Body of pancreas (tissue), 4 donors: ENCODE measurements around the gene SLC1A2. TPM values are rescaled to one million over a fixed set of nuclear protein-coding genes. Genes with fewer than 3 reads are reported as not detected.

Experiments
- ATAC-seq: fragments of 150-250 bp; one replicate; pipeline ENCODE4 v1.9.1; 2016
- DNase-seq, 4 donors: peaks; one replicate each; pipeline ENCODE4 v3.0.0-alpha.2; 2019
- H3K27ac ChIP-seq, 4 donors: fragments of 200-600 bp; sonication (generic); 1 replicate in 3 of 4; 2 replicates in 1 of 4; pipeline versions ENCODE4 v1.5.1 to v1.6.1; 2016 to 2019; ENCODE audit warnings: mild to moderate bottlenecking in 1 of 4, mixed read lengths in 1 of 4, moderate library complexity in 1 of 4
- H3K27me3 ChIP-seq, 2 donors: fragments of 200-600 bp; sonication (generic); one replicate each; pipeline ENCODE4 v1.6.0; 2016; ENCODE audit warnings: mild to moderate bottlenecking in 1 of 2
- H3K36me3 ChIP-seq, 2 donors: fragments of 200-600 bp; sonication (generic); replicated peaks in 1 of 2; 2 replicates each; pipeline ENCODE4 v1.5.1; 2016; ENCODE audit warnings: low read depth in 2 of 2; ENCODE audit not compliant: insufficient read depth in 1 of 2
- H3K4me1 ChIP-seq: fragments of 200-600 bp; sonication (generic); one replicate; pipeline ENCODE4 v1.6.0; 2016
- H3K4me3 ChIP-seq, 2 donors: fragments of 200-600 bp; sonication (generic); 1 replicate in 1 of 2; 2 replicates in 1 of 2; pipeline ENCODE4 v1.5.1; 2016 to 2019
- H3K9me3 ChIP-seq, 3 donors: fragments of 200-600 bp; sonication (generic); 1 replicate in 2 of 3; 2 replicates in 1 of 3; pipeline ENCODE4 v1.5.1; 2016
- CTCF ChIP-seq, 7 experiments: fragments of 450-650 bp in 4 of 7; fragments of 200-600 bp in 3 of 7; sonication (generic) in 3 of 7; IDR thresholded peaks; one replicate each; pipeline ENCODE4 v1.5.1; 2016 to 2019; ENCODE audit warnings: antibody characterized with exemption in 7 of 7
- POLR2A ChIP-seq, 3 donors: fragments of 450-650 bp; IDR thresholded peaks; one replicate each; pipeline ENCODE4 v1.6.1; 2016; ENCODE audit warnings: antibody characterized with exemption in 3 of 3, mild to moderate bottlenecking in 2 of 3
- WGBS, 2 donors: methylation state at CpG; one replicate each; pipeline ENCODE4 v1.1.5; 2017; 5-methylcytosine and 5-hydroxymethylcytosine counted together
- intact Hi-C: fragments of 100-400 bp; cut with DNase I; formaldehyde crosslinking; loops from one replicate; pipeline ENCODE4 v1.15.1; 2023
- total RNA-seq, 2 donors: library from RNA; depleted of rRNA; stranded (reverse); fragments of >200 nt; gene quantifications; one replicate each; pipeline ENCODE4 v1.1.0, GENCODE V29; 2016

The SLC1A2 gene
- total RNA-seq, 2 donors from 2014 or later = 23.1 to 73.7 TPM

- Histone ChIP-seq H3K4me3 (no peak overlapping the region), H3K27me3 (no peaks in the 10 kb centered on the region), H3K36me3 (no peaks in the 10 kb centered on the region), H3K4me1 (no peaks in the 10 kb centered on the region), H3K27ac (no peak overlapping the region), H3K9me3 (no peaks in the 10 kb centered on the region)
- ATAC-seq (no peak), DNase-seq (no peak)
- TF ChIP-seq CTCF (IDR thresholded peaks at IDR 0.05) = no peak
- no peak for TF ChIP-seq POLR2A (IDR thresholded peaks at IDR 0.05)
- intact Hi-C loops = no loop called here
- 39 to 41% methylated on average over 2 of the region's 2 CpGs for WGBS, 2 donors
Observed at GRCh38 chr11:35461917-35462538, 42.7 kb upstream of the SLC1A2 start.

- TF ChIP-seq CTCF (IDR thresholded peaks at IDR 0.05) (no peak), POLR2A (IDR thresholded peaks at IDR 0.05) (no peak)
- intact Hi-C loops = no loop called here
Observed at GRCh38 chr11:35459489-35459888, 40.1 kb upstream of the SLC1A2 start.

DNA sequence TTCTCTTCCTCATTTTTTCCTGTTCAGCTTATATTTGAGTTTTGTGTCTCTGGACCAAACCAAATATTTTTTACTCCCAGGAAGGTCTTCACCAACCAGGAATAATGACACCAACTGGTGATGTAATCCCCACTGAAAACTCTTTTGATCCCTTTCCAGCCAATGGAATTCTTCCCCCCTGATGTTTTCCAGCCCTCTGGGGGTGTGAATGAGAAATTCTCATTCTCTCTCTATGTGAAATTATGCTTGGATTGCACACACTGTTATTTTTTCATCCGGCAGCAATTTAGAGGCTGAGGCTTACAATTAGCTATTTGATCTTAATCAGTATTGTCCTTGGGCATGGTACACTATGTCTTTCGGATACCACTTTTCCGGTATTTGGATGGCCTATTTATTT lies 39.5 kb upstream of the SLC1A2 start:
- WGBS, 2 donors = 68 to 70% methylated on average over 3 of the region's 3 CpGs
- no peak for TF ChIP-seq POLR2A (IDR thresholded peaks at IDR 0.05)
- no peak for TF ChIP-seq CTCF (IDR thresholded peaks at IDR 0.05)
- ATAC-seq (no peak), DNase-seq (no peak)
- no peaks in the 10 kb centered on the region for H3K27me3 ChIP-seq
- no peaks in the 10 kb centered on the region for H3K9me3 ChIP-seq
- H3K4me1 ChIP-seq = no peaks in the 10 kb centered on the region
- no peaks in the 10 kb centered on the region for H3K36me3 ChIP-seq
- intact Hi-C loops = no loop called here
- no peak overlapping the region for H3K27ac ChIP-seq
- no peak overlapping the region for H3K4me3 ChIP-seq

More at GRCh38 chr11:35459489-35459888, 40.1 kb upstream of the SLC1A2 start:
- H3K27me3 ChIP-seq = no peaks in the 10 kb centered on the region
- no peak overlapping the region for H3K27ac ChIP-seq
- WGBS, 2 donors = 93 to 100% methylated on average over 1 of the region's 1 CpG
- ATAC-seq = no peak
- H3K4me1 ChIP-seq = no peaks in the 10 kb centered on the region
- no peak for DNase-seq
- H3K4me3 ChIP-seq = no peak overlapping the region
- H3K36me3 ChIP-seq = no peaks in the 10 kb centered on the region
- H3K9me3 ChIP-seq = no peaks in the 10 kb centered on the region

GRCh38 chr11:35454362-35454761 lies 35.0 kb upstream of the SLC1A2 start:
- Histone ChIP-seq H3K9me3 (no peaks in the 10 kb centered on the region), H3K27ac (no peak overlapping the region), H3K4me1 (no peaks in the 10 kb centered on the region), H3K27me3 (no peaks in the 10 kb centered on the region), H3K4me3 (no peak overlapping the region), H3K36me3 (no peaks in the 10 kb centered on the region)
- TF ChIP-seq POLR2A (IDR thresholded peaks at IDR 0.05) (no peak), CTCF (IDR thresholded peaks at IDR 0.05) (no peak)
- WGBS, 2 donors = 19 to 50% methylated on average over 1 of the region's 1 CpG
- intact Hi-C loops = no loop called here
- ATAC-seq = no peak
- DNase-seq = no peak

DNA sequence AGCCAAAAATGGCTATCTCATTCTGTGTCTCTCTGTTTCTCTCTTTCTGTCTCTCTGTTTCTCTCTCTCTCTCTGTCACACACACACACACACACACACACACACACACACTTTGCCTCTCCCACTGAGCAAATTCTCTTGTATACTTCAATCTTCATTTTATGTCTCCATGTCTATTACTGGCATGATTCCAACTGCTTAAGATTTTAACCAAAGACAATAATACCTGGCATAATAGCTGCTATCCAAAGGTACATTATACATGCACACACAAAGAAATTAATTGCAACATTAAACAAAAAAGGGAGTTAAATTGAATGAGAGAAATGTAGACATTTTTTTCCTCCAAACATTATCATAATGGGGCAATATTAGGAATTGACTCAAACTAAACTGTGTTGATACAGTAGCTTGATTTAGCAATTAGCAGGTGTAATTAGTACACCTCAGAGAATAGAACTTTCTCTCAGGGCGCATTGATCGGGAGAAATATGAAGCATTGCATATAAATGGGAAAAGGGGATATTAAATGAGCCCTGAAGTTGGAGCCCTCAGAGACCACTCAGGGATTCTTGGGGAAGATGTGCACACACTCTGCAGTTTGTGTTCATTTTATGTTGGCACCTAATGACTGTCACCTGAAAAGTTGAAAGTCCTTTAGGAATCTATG lies 17.4 kb upstream of the SLC1A2 start:
- no peak for TF ChIP-seq CTCF (IDR thresholded peaks at IDR 0.05)
- no peak for TF ChIP-seq POLR2A (IDR thresholded peaks at IDR 0.05)
- Histone ChIP-seq H3K27me3 (no peaks in the 10 kb centered on the region), H3K36me3 (no peaks in the 10 kb centered on the region), H3K27ac (no peak overlapping the region), H3K9me3 (no peaks in the 10 kb centered on the region), H3K4me1 (no peaks in the 10 kb centered on the region), H3K4me3 (no peak overlapping the region)
- DNase-seq (no peak), ATAC-seq (no peak)
- intact Hi-C loops = no loop called here
- WGBS, 2 donors = 77 to 86% methylated on average over 2 of the region's 2 CpGs
